H1 (cell line): ENCODE results near the gene METTL22. TPM values are rescaled to one million over a fixed set of nuclear protein-coding genes. Genes with fewer than 3 reads are reported as not detected.

Experiments
- CBX5 ChIP-seq: fragments of 300-800, 300-1000 bp; sonication (generic); IDR thresholded peaks from 2 replicates; pipeline ENCODE4 v1.7.1; 2016; ENCODE audit warnings: antibody characterized with exemption, low read length, low read depth
- CHD1 ChIP-seq: IDR thresholded peaks from 2 replicates; pipeline ENCODE4 v1.6.1; 2012; ENCODE audit warnings: low read depth, low read length, improper control_type of control experiment
- CHD2 ChIP-seq: IDR thresholded peaks from 2 replicates; pipeline ENCODE4 v1.6.1; 2012; ENCODE audit warnings: low read length, improper control_type of control experiment
- CHD7 ChIP-seq: fragments of 300-600 bp; sonication (generic); IDR thresholded peaks from 2 replicates; pipeline ENCODE4 v1.7.1; 2012; ENCODE audit warnings: low read length, moderate library complexity, mild to moderate bottlenecking, inconsistent platforms; ENCODE audit not compliant: insufficient replicate concordance
- GABPA ChIP-seq: IDR thresholded peaks from 2 replicates; pipeline ENCODE4 v1.6.1; 2011; ENCODE audit warnings: mild to moderate bottlenecking, low read length, moderate library complexity, borderline replicate concordance; ENCODE audit not compliant: insufficient read depth
- NRF1 ChIP-seq: IDR thresholded peaks from 2 replicates; pipeline ENCODE4 v1.6.1; 2011; ENCODE audit warnings: mild to moderate bottlenecking, low read depth, low read length, improper control_type of control experiment
- POLR2A ChIP-seq, 2 experiments: IDR thresholded peaks; 1 replicate in 1 of 2; 2 replicates in 1 of 2; pipeline ENCODE4 v1.6.1; 2011; ENCODE audit warnings: low read depth in 2 of 2, low read length in 2 of 2, mild to moderate bottlenecking in 2 of 2; ENCODE audit errors: control extremely low read depth in 1 of 2
- polyA plus RNA-seq, 7 experiments: library from polyadenylated mRNA; depleted of rRNA in 3 of 7; stranded (reverse) in 5 of 7; unstranded in 2 of 7; fragments of >200 nt in 5 of 7; fragments of 200-250 nt in 2 of 7; gene quantifications; 1 replicate in 5 of 7; 2 replicates in 1 of 7; 4 replicates in 1 of 7; pipeline versions ENCODE4 v1.2.1 to v1.2.3, GENCODE V29; 2011 to 2013; ENCODE audit warnings: missing spikeins in 2 of 7, mixed read lengths in 2 of 7
- total RNA-seq: library from RNA; stranded (reverse); fragmentation: NEBNext Ultra II Directional; extraction: Animal tissue kit (Norgen Biotek cat#: 25700); gene quantifications from 2 replicates; pipeline ENCODE4 v1.2.1, GENCODE V29; 2021

Gene METTL22
- total and polyA plus RNA-seq, 2 of the 8 experiments (the other 6 are each of a cell fraction or from before 2014, with no cell fraction given): 56.7 to 85.2 TPM

- TF ChIP-seq CHD7: no peak
- TF ChIP-seq CHD2: no peak
- TF ChIP-seq POLR2A (IDR thresholded peaks at IDR 0.05; ENCODE audit: control extremely low read depth in 1 of 2, low read depth in 2 of 2, low read length in 2 of 2): peak; percentile 65 to 94
- no peak for TF ChIP-seq CBX5
- no peak for TF ChIP-seq CHD1
- TF ChIP-seq NRF1: peak; percentile 94
- no peak for TF ChIP-seq GABPA
Observed at GRCh38 chr16:8621572-8622314, at the start of gene METTL22 (continued).
